ENCODE measurements around the gene NEK9.

The NEK9 gene

DNA sequence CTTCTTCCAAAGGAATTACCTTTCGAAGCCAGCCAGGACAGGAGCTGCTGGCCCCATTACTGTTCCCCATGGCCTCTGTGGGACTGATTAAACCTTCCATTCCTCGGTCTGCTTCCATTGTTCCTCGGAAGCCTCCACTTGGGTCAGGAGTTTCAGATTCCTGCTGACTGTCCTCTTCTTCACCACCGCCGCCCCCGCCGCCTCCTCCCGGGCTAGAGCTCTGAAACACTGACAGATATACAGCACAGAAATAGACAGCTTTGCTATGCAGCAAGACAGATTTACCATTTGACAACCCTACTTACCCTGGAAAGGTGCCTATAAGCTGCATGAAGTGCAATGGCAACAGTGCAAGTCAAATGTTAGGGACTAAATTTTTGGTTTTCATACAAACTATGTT is 35.6 kb downstream of the NEK9 start:
- H3K27me3 ChIP-seq (ENCODE audit: low read length): no peaks in the 10 kb centered on the region
- no peak overlapping the region for H3K4me3 ChIP-seq (ENCODE audit: insufficient read depth, low read length, poor library complexity, severe bottlenecking)
- no peak overlapping the region for H3K27ac ChIP-seq (ENCODE audit: low read depth, low read length)
- no peaks in the 10 kb centered on the region for H4K20me1 ChIP-seq (ENCODE audit: low read depth, low read length)
- H3K4me2 ChIP-seq (ENCODE audit: low read depth, low read length, poor library complexity, severe bottlenecking): no peak overlapping the region
- H3K79me2 ChIP-seq (ENCODE audit: insufficient read depth, low read length): no peaks in the 10 kb centered on the region
- H3K9ac ChIP-seq (ENCODE audit: low read length): no peak overlapping the region
- H3K9me2 ChIP-seq (replicated peaks; ENCODE audit: insufficient read depth, low read length): no peaks in the 10 kb centered on the region
- TF ChIP-seq, protein P1, sequence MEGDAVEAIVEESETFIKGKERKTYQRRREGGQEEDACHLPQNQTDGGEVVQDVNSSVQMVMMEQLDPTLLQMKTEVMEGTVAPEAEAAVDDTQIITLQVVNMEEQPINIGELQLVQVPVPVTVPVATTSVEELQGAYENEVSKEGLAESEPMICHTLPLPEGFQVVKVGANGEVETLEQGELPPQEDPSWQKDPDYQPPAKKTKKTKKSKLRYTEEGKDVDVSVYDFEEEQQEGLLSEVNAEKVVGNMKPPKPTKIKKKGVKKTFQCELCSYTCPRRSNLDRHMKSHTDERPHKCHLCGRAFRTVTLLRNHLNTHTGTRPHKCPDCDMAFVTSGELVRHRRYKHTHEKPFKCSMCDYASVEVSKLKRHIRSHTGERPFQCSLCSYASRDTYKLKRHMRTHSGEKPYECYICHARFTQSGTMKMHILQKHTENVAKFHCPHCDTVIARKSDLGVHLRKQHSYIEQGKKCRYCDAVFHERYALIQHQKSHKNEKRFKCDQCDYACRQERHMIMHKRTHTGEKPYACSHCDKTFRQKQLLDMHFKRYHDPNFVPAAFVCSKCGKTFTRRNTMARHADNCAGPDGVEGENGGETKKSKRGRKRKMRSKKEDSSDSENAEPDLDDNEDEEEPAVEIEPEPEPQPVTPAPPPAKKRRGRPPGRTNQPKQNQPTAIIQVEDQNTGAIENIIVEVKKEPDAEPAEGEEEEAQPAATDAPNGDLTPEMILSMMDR (IDR thresholded peaks at IDR 0.05; ENCODE audit: insufficient read depth, low read length, poor library complexity, severe bottlenecking): no peak
- TF ChIP-seq EZH2phosphoT487 (conservative IDR thresholded peaks at IDR 0.05; ENCODE audit: low read length): no peak
- no peak overlapping the region for H2AFZ ChIP-seq (ENCODE audit: low read depth, low read length, severe bottlenecking)
- H3F3A ChIP-seq (ENCODE audit: insufficient read depth): no peaks in the 10 kb centered on the region
- H3K36me3 ChIP-seq (ENCODE audit: low read length): peaks cover 16% of the 10 kb centered on the region
- no peaks in the 10 kb centered on the region for H3K9me3 ChIP-seq (ENCODE audit: insufficient read depth, low read length)

DNA sequence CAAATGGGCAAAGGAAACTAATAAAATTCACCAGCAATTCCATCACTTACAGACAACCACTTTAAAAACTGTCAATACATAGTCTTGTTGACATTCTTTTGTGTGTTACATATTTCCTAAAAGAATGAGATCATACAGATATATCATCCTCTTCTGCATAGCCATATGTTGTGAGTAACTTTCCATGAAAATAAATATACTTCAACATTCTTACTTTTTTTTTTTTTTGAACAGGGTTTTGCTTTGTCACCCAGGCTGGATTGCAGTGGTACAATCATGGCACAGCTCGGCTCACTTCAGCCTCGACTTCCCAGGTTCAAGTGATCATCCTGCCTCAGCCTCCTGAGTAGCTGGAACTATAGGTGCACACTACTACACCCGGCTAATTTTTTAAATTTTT is 36.5 kb downstream of the NEK9 start:
- H3K36me3 ChIP-seq (ENCODE audit: low read length): peaks cover 18% of the 10 kb centered on the region

DNA sequence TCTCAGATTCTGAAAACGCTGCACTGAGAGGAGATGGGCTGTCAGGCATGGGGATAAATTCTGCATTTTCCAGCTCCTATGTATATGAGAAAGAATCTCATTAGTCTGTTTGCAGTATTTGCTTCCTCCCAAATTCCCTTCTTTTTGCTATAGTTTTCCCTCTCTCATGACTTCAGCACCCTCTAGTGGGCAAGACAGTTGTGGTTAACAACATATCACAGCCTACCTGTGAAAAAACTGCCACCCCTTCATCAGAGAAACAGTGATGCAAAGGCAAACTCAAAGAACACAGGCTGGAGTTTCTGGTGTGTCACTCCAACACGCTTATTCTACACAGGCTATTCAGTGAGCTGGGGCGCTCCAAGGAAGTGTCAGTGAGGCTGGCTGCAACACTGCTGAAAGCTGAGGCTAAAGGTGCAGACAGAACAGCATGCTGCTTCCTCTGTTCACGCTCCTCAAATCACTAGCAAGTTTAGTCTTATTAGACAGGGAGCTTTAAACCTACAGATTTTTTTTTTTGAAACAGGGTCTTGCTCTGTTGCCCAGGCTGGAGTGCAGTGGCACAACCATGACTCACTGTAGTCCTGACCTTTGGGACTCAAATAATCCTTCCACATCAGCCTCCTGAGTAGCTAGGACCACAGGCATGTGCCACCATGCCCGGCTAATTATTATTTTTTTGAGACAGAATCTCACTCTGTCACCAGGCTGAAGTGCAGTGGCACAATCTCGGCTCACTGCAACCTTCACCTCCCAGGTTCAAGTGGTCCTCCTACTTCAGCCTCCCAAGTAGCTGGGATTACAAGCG is 38.1 kb downstream of the NEK9 start:
- TF ChIP-seq, protein P1 (IDR thresholded peaks at IDR 0.05; ENCODE audit: insufficient read depth, low read length, poor library complexity, severe bottlenecking): peak; percentile 71
- no peak for TF ChIP-seq EZH2phosphoT487 (conservative IDR thresholded peaks at IDR 0.05; ENCODE audit: low read length)
- H3F3A ChIP-seq (ENCODE audit: insufficient read depth): no peaks in the 10 kb centered on the region
- no peaks in the 10 kb centered on the region for H4K20me1 ChIP-seq (ENCODE audit: low read depth, low read length)
- no peaks in the 10 kb centered on the region for H3K27me3 ChIP-seq (ENCODE audit: low read length)
- H3K36me3 ChIP-seq (ENCODE audit: low read length): peaks cover 11% of the 10 kb centered on the region
- H3K27ac ChIP-seq (ENCODE audit: low read depth, low read length): no peak overlapping the region
- H3K9ac ChIP-seq (ENCODE audit: low read length): no peak overlapping the region
- H3K9me2 ChIP-seq (replicated peaks; ENCODE audit: insufficient read depth, low read length): no peaks in the 10 kb centered on the region
- no peak overlapping the region for H2AFZ ChIP-seq (ENCODE audit: low read depth, low read length, severe bottlenecking)
- H3K9me3 ChIP-seq (ENCODE audit: insufficient read depth, low read length): no peaks in the 10 kb centered on the region
- no peak overlapping the region for H3K4me3 ChIP-seq (ENCODE audit: insufficient read depth, low read length, poor library complexity, severe bottlenecking)
- no peak overlapping the region for H3K4me2 ChIP-seq (ENCODE audit: low read depth, low read length, poor library complexity, severe bottlenecking)
- no peaks in the 10 kb centered on the region for H3K79me2 ChIP-seq (ENCODE audit: insufficient read depth, low read length)

More for the DNA sequence above, 36.5 kb downstream of the NEK9 start:
- no peaks in the 10 kb centered on the region for H3F3A ChIP-seq (ENCODE audit: insufficient read depth)
- H3K27me3 ChIP-seq (ENCODE audit: low read length): no peaks in the 10 kb centered on the region
- H3K9me2 ChIP-seq (replicated peaks; ENCODE audit: insufficient read depth, low read length): no peaks in the 10 kb centered on the region
- no peak overlapping the region for H3K9ac ChIP-seq (ENCODE audit: low read length)
- no peak overlapping the region for H3K4me3 ChIP-seq (ENCODE audit: insufficient read depth, low read length, poor library complexity, severe bottlenecking)
- no peak overlapping the region for H3K4me2 ChIP-seq (ENCODE audit: low read depth, low read length, poor library complexity, severe bottlenecking)
- no peak overlapping the region for H2AFZ ChIP-seq (ENCODE audit: low read depth, low read length, severe bottlenecking)
- H3K79me2 ChIP-seq (ENCODE audit: insufficient read depth, low read length): no peaks in the 10 kb centered on the region
- H3K9me3 ChIP-seq (ENCODE audit: insufficient read depth, low read length): no peaks in the 10 kb centered on the region
- H4K20me1 ChIP-seq (ENCODE audit: low read depth, low read length): no peaks in the 10 kb centered on the region
- H3K27ac ChIP-seq (ENCODE audit: low read depth, low read length): no peak overlapping the region
- TF ChIP-seq, protein P1 (IDR thresholded peaks at IDR 0.05; ENCODE audit: insufficient read depth, low read length, poor library complexity, severe bottlenecking): no peak
- TF ChIP-seq EZH2phosphoT487 (conservative IDR thresholded peaks at IDR 0.05; ENCODE audit: low read length): no peak

All from SU-DHL-6 (cell line).